Panc1 (cell line): Measurements from ENCODE around the gene USP12.

Experiments used
- TCF7L2 ChIP-seq: IDR thresholded peaks from 2 replicates; pipeline ENCODE4 v1.6.1; 2011; ENCODE audit warnings: mild to moderate bottlenecking, low read depth, low read length, inconsistent platforms
- TF ChIP-seq, protein P1 (sequence below): fragments of 450-650 bp; IDR thresholded peaks from 2 replicates; pipeline ENCODE4 v1.5.1; 2017; ENCODE audit warnings: mild to moderate bottlenecking
- TF ChIP-seq, protein P2 (sequence below), 2 experiments: IDR thresholded peaks; 2 replicates each; pipeline ENCODE4 v1.6.1; 2011 to 2012; ENCODE audit warnings: low read depth in 2 of 2, control low read depth in 1 of 2, low read length in 1 of 2, mild to moderate bottlenecking in 1 of 2, moderate library complexity in 1 of 2; ENCODE audit not compliant: insufficient read depth in 1 of 2

DNA sequence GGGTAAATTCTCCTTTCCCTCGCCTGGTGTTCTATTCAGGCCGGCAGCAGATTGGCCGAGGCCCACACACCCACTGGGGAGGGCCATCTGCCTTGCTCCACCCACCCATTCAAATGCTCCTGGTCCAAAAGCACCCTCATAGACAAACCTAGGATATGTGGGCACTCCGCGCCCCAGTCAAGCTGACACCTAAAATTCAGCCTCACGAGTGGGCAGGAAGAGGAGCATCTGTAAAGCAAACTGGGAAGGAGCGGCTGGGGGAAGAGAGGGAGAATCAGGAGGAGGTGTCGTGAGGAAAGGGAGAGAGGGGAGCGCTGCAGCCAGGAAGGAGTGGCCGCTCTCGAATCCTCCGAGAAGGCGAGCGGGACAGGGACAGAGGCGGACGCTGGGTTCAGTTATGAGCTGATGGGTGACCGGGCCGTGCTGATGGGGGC lies 136.9 kb downstream of the USP12 start:
- TF ChIP-seq, protein P1, sequence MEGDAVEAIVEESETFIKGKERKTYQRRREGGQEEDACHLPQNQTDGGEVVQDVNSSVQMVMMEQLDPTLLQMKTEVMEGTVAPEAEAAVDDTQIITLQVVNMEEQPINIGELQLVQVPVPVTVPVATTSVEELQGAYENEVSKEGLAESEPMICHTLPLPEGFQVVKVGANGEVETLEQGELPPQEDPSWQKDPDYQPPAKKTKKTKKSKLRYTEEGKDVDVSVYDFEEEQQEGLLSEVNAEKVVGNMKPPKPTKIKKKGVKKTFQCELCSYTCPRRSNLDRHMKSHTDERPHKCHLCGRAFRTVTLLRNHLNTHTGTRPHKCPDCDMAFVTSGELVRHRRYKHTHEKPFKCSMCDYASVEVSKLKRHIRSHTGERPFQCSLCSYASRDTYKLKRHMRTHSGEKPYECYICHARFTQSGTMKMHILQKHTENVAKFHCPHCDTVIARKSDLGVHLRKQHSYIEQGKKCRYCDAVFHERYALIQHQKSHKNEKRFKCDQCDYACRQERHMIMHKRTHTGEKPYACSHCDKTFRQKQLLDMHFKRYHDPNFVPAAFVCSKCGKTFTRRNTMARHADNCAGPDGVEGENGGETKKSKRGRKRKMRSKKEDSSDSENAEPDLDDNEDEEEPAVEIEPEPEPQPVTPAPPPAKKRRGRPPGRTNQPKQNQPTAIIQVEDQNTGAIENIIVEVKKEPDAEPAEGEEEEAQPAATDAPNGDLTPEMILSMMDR = no peak
- TF ChIP-seq TCF7L2 = no peak
- TF ChIP-seq, protein P2, sequence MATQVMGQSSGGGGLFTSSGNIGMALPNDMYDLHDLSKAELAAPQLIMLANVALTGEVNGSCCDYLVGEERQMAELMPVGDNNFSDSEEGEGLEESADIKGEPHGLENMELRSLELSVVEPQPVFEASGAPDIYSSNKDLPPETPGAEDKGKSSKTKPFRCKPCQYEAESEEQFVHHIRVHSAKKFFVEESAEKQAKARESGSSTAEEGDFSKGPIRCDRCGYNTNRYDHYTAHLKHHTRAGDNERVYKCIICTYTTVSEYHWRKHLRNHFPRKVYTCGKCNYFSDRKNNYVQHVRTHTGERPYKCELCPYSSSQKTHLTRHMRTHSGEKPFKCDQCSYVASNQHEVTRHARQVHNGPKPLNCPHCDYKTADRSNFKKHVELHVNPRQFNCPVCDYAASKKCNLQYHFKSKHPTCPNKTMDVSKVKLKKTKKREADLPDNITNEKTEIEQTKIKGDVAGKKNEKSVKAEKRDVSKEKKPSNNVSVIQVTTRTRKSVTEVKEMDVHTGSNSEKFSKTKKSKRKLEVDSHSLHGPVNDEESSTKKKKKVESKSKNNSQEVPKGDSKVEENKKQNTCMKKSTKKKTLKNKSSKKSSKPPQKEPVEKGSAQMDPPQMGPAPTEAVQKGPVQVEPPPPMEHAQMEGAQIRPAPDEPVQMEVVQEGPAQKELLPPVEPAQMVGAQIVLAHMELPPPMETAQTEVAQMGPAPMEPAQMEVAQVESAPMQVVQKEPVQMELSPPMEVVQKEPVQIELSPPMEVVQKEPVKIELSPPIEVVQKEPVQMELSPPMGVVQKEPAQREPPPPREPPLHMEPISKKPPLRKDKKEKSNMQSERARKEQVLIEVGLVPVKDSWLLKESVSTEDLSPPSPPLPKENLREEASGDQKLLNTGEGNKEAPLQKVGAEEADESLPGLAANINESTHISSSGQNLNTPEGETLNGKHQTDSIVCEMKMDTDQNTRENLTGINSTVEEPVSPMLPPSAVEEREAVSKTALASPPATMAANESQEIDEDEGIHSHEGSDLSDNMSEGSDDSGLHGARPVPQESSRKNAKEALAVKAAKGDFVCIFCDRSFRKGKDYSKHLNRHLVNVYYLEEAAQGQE (IDR thresholded peaks at IDR 0.05; ENCODE audit: insufficient read depth in 1 of 2, low read depth in 2 of 2, low read length in 1 of 2) = no peak
